ENCODE data around the gene PRKCA. TPM values are rescaled to one million over a fixed set of nuclear protein-coding genes. Genes with fewer than 3 reads are reported as not detected.

Gene PRKCA
- total RNA-seq, 1 donor from 2014 or later = 168 TPM

- DNase-seq (ENCODE audit: low spot score) (no peak), ATAC-seq (no peak)
- intact Hi-C loops (cut with DNase I) = no loop called here
These were observed 359.2 kb downstream of the PRKCA start for GRCh38 chr17:66661411-66662256.

GRCh38 chr17:66662496-66662895 lies 360.1 kb downstream of the PRKCA start:
- intact Hi-C loops (cut with DNase I) = no loop called here
- ATAC-seq (no peak), DNase-seq (ENCODE audit: low spot score) (no peak)

GRCh38 chr17:66663041-66663606 lies 360.7 kb downstream of the PRKCA start:
- ATAC-seq (no peak), DNase-seq (ENCODE audit: low spot score) (no peak)
- intact Hi-C loops (cut with DNase I) = no loop called here

DNA sequence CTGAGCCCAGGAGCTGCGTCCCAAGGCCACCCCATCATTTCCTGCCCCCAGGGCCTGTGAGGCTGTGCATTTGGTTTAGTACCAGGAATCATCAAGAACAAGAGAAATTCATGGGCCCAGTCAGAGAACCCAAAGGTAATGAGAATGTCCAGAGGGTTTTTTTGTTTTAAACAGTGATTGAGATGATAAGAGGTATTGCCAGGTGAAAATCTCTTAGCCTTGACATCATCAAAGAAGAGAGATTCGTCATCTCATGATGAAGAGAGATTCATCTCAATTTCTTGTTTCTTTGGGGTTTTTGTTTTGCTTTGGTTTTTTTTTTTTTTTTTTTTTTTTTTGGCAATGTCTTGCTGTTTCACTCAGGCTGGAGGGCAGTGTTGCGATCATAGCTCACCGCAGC lies 361.9 kb downstream of the PRKCA start:
- intact Hi-C loops (cut with DNase I) = no loop called here
- no peak for ATAC-seq
- DNase-seq (ENCODE audit: low spot score) = no peak

DNA sequence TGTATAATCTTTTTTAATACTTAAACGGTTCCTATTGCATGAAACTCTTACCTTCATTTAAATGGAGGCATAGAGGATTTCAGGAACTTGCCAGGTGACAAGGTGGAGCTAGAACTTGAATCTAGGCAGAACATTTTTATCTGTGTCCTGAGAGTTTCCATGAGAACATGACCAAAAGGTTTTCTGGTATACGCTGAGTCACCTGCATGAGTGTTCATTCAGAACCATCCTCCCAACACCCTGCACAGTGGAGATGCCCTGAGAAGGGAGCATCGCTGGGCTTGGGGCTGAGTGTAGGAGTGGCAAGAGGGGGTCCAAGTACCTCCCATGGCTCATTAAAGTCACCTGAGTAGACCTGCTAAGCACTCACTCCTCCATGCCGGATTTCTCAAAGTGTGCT lies 362.8 kb downstream of the PRKCA start:
- no peak for ATAC-seq
- intact Hi-C loops (cut with DNase I) = no loop called here
- DNase-seq (ENCODE audit: low spot score) = no peak

DNA sequence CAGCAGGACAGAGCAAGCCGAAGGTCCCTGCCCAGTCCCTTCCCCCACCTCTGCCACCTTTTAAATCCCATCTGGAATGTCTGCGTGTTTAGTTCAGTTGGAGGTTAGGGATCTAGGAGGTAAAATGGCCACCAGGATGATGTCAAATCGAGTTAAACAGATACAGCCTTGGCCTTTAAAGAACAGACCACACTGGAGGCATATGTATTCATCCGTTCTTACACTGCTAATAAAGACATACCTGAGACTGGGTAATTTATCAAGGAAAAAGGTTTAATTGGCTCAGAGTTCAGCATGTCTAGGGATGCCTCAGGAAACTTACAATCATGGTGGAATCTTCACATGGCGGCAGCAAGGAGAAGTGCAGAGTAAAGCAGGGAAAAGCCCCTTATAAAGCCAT lies 364.7 kb downstream of the PRKCA start:
- no peak for ATAC-seq

DNA sequence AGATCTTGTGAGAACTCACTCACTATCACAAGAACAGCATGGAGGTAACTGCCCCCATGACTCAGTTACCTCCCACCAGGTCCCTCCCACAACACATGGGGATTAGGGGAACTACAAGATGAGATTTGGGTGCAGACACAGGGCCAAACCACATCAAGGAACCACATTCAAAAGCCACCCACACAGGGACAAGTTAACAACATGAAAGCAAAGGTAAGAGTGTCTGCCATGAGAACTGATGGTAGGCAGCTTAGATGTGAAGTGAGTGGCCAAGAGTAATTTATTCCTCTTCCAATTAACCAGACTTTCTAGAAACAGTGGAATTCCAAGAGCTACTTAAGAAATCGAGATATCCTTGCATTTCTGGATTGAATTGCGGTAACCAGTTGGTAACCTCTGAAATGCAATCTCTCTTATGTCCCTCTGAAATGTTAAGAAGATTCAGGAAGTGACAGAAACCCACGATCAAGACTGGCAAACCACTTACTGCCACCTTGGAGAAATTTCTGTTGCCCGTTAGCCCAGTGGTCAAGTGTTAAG lies 365.1 kb downstream of the PRKCA start:
- DNase-seq (ENCODE audit: low spot score) = no peak
- intact Hi-C loops (cut with DNase I) = no loop called here
- no peak for ATAC-seq

More for the DNA sequence above, 364.7 kb downstream of the PRKCA start:
- intact Hi-C loops (cut with DNase I) = no loop called here
- no peak for DNase-seq (ENCODE audit: low spot score)

DNA sequence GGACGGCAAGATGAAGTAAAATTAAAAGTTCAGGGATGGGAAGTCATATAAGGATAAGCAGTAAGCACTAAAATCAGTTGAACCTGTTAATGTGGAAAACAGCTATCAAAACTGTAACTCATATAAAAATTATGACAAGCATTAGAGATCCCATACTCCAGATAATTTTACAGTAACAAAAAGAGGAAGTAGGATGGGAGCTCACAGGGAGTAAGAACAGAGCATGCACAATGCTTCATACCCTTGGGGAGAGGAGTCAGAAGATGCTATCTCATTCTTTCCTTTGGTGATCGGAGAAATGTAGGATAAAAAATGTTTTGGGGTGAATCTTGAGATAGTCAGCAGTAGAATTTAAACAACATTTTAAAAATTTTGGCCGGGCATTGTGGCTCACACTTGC lies 367.8 kb downstream of the PRKCA start:
- ATAC-seq (no peak), DNase-seq (ENCODE audit: low spot score) (no peak)
- intact Hi-C loops (cut with DNase I) = no loop called here

DNA sequence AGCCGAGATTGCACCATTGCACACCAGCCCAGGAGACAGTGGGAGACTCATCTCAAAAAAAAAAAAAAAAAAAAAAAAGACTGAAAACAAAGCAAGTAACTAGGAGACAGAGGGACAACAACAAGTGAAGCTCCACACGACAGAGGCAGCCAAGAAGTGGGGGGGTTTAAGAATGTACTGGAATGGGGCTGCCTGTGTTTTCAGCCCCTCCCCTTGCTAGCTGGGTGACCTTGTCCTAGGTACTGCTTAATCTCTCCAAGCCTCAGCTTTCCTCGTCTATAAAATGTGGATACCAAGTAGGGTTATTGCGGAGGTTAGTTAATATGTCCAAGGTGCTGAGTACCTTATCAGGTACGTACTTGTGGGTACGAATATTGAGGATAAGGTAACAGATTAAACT lies 368.7 kb downstream of the PRKCA start:
- no peak for ATAC-seq
- DNase-seq (ENCODE audit: low spot score) = no peak
- intact Hi-C loops (cut with DNase I) = no loop called here

DNA sequence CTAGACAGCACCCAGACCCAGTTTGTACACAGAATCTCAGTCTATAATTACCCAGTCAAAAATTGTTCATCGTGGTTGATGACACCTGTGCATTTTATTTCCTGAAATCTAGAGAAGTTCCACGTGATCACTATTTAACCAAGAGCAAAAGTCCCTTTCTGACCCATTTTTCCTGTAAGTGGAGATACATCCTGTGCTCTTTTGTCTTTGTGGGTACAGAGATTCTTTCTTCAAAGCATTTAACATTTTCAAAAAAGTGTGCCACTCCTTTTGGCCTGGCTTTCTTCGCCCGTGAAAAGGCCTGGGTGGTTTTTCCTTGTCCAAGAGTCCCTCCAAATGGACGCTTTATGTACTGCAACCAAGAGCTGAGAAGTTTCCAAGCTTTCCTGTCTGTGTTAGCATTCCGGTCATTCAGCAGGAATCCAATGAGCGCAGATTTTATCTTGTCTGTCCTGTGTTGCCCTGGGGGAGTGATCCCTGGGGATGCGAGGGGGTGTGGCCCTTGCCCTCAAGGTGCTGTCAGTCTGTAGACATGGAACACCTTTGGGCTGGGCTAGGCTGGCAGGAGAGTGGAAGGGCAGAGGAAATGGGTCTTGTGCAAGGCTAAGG lies 371.4 kb downstream of the PRKCA start:
- intact Hi-C loops (cut with DNase I) = no loop called here
- ATAC-seq (peak; percentile 79), DNase-seq (ENCODE audit: low spot score) (peak; percentile 67)

- intact Hi-C loops (cut with DNase I) = loop anchor here (5.0 kb wide), 1 partner anchor 418 kb away; no protein-coding TSS in a partner anchor
- DNase-seq (ENCODE audit: low spot score) (no peak), ATAC-seq (peak; percentile 9)
These were observed 373.0 kb downstream of the PRKCA start for GRCh38 chr17:66675273-66675990.

DNA sequence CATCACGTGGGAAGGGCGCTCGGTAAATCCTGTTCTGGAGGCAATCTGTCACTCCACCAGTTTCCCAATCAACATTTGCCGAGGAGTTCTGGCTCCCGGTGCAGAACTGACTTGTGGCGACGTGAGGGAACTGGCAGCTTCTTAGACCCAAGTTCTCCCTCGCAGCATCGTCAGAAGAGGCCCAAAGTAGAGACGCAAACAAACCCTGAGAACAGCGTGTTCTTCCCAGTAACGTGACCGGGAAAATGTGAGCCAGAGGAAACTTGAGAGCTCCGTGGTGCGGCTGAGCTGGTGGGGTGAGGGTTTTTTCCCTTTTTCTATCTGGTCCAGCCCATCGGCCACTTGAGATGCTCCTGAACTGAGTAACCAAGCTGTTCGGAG lies 373.6 kb downstream of the PRKCA start:
- peak; percentile 81 for ATAC-seq
- DNase-seq (ENCODE audit: low spot score) = no peak
- intact Hi-C loops (cut with DNase I) = loop anchor here (5.0 kb wide), 1 partner anchor 419 kb away; no protein-coding TSS in a partner anchor

GRCh38 chr17:66676421-66676820 lies 374.0 kb downstream of the PRKCA start:
- ATAC-seq = peak; percentile 6
- DNase-seq (ENCODE audit: low spot score) = no peak
- intact Hi-C loops (cut with DNase I) = loop anchor here (5.0 kb wide), 1 partner anchor 419 kb away; no protein-coding TSS in a partner anchor

DNA sequence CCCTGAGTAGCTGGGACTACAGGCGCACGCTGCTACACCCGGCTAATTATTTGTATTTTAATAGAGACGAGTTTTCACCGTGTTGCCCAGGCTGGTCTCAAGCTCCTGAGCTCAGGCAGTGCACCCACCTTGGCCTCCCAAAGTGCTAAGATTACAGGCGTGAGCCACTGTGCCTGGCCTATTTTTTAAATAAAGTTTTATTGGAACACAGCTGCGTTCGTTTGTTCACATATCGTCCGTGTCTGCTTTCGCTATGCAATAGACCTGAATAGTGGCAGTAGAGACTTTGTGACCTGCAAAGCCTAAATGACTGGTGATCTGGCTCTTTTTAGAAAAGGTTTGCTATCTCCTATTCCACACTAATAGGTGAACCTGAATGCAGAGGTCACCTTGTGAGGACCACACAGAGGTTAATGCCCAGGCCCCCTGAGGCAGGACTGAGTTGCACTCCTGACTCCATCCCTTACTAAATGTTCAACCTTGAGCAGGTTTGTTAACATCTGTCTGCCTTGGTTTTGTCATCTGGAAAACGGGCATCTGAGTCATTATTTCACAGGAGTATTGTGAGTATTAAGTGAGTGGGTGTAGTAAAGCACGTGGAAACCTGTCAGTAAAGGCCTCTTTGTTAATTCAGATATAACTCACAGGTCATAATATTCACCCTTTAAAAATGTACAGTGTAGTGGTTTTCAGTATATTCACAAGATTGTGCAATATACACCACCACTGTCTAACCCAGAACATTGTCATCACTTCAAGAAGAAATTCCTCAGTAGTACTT lies 375.0 kb downstream of the PRKCA start:
- ATAC-seq (no peak), DNase-seq (ENCODE audit: low spot score) (no peak)
- intact Hi-C loops (cut with DNase I) = loop anchor here (5.0 kb wide), 1 partner anchor 420 kb away; no protein-coding TSS in a partner anchor

- no peak for ATAC-seq
- intact Hi-C loops (cut with DNase I) = loop anchor here (5.0 kb wide), 1 partner anchor 421 kb away; no protein-coding TSS in a partner anchor
- no peak for DNase-seq (ENCODE audit: low spot score)
These were observed 375.6 kb downstream of the PRKCA start for GRCh38 chr17:66678061-66678460.

- no peak for ATAC-seq
- intact Hi-C loops (cut with DNase I) = loop anchor here (5.0 kb wide), 1 partner anchor 422 kb away; no protein-coding TSS in a partner anchor
- DNase-seq (ENCODE audit: low spot score) = no peak
These were observed 376.4 kb downstream of the PRKCA start for GRCh38 chr17:66678827-66679226.

DNA sequence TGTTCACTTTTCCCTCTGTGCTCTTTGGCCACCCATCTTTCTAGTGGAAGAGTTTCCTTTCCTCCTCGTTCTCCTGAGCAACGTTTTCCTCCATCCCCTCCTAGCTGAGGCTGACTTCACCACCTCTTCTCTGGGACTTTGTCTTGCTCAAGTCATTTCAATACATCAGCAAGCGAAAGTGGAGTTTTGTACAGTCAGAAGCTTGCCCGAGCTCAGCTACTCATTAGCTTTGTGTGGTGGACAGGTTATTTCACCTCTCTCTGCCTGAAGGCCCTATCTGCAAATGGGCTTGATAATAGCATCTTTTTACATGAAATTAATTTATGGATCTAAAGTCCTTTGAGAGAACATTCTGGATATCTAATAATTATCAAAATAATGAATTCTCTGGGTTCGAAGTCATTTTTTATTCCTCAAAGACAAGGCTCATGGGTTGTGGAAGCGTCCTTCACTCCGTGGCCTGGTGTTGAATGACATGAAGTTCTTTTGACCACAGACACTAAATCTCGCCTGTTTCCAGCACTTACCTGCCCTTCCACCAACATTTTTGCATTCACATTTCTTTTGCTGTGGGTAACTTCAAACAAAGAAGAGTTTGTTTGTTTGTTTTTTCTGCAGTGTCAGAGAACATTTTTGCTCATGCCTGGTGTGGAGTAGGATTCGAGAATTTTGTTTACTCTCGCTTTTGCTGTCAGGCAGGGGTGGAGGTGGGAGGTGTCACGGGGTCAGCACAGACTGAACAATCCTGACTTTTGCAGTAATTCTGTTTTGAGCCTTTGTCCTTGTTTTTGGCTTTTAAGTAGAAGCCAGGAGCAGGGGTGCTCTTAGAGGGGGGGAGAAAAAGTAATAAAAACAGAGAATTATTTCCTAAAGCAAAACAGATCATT lies 377.5 kb downstream of the PRKCA start:
- DNase-seq (ENCODE audit: low spot score) = no peak
- ATAC-seq = peak; percentile 72
- intact Hi-C loops (cut with DNase I) = loop anchor here (5.0 kb wide), 1 partner anchor 423 kb away; no protein-coding TSS in a partner anchor
